Astrocyte of the cerebellum (primary cell): ENCODE results near the gene AMOTL1.

Experiments used
- DNase-seq: peaks from one replicate; pipeline ENCODE4 v3.0.0-alpha.2; 2011; ENCODE audit warnings: low read depth
- H3K4me3 ChIP-seq: 2 replicates; pipeline ENCODE4 v1.5.1; 2011; ENCODE audit warnings: mild to moderate bottlenecking, low read depth, low read length, moderate library complexity
- CTCF ChIP-seq: IDR thresholded peaks from 2 replicates; pipeline ENCODE4 v1.5.1; 2012; ENCODE audit warnings: low read length, low read depth, moderate library complexity, mild to moderate bottlenecking; ENCODE audit errors: missing control alignments
- in situ Hi-C: cut with HindIII; loops from 2 replicates; pipeline ENCODE4 v1.10.0; 2017; ENCODE audit warnings: low sequenced_read_pairs

Gene AMOTL1

GRCh38 chr11:94853836-94854235 is 85.7 kb downstream of the AMOTL1 start:
- in situ Hi-C loops = no loop called here
- TF ChIP-seq CTCF = no peak
- no peak for DNase-seq
- H3K4me3 ChIP-seq = no peak overlapping the region

GRCh38 chr11:94854770-94855633 is 86.8 kb downstream of the AMOTL1 start:
- no peak for TF ChIP-seq CTCF
- no peak for DNase-seq
- no peak overlapping the region for H3K4me3 ChIP-seq
- in situ Hi-C loops = no loop called here

- H3K4me3 ChIP-seq = no peak overlapping the region
- DNase-seq = no peak
- in situ Hi-C loops = no loop called here
- no peak for TF ChIP-seq CTCF
Measured at GRCh38 chr11:94855666-94856065, 87.5 kb downstream of the AMOTL1 start.

GRCh38 chr11:94856443-94856842 is 88.3 kb downstream of the AMOTL1 start:
- TF ChIP-seq CTCF = no peak
- in situ Hi-C loops = no loop called here
- DNase-seq = no peak
- no peak overlapping the region for H3K4me3 ChIP-seq

GRCh38 chr11:94857337-94857736 is 89.2 kb downstream of the AMOTL1 start:
- no peak overlapping the region for H3K4me3 ChIP-seq
- in situ Hi-C loops = no loop called here
- TF ChIP-seq CTCF = no peak
- no peak for DNase-seq

- in situ Hi-C loops = no loop called here
- no peak for DNase-seq
- H3K4me3 ChIP-seq = no peak overlapping the region
- no peak for TF ChIP-seq CTCF
Measured at GRCh38 chr11:94858012-94858705, 90.0 kb downstream of the AMOTL1 start.
